Epithelial cell of esophagus (primary cell): Measurements from ENCODE around the gene ASNSD1.
"Not testable (repeated sequence)": the region's sequence is repeated elsewhere in the genome, so short reads cannot be mapped to it uniquely, and the experiment has no call there.

Source experiments
- DNase-seq: peaks from one replicate; pipeline ENCODE4 v3.0.0; 2010; ENCODE audit warnings: low read depth
- H3K4me3 ChIP-seq: 2 replicates; pipeline ENCODE4 v1.5.1; 2011; ENCODE audit warnings: mild to moderate bottlenecking, low read length, control low read depth
- CTCF ChIP-seq: IDR thresholded peaks from 2 replicates; pipeline ENCODE4 v1.5.1; 2011; ENCODE audit warnings: low read depth, mild to moderate bottlenecking, low read length, control low read depth, inconsistent platforms; ENCODE audit not compliant: insufficient read depth; ENCODE audit errors: missing control alignments

The ASNSD1 gene

GRCh38 chr2:189646521-189646920 is 14.7 kb upstream of the ASNSD1 start:
- H3K4me3 ChIP-seq: no peak overlapping the region
- no peak for DNase-seq
- no peak for TF ChIP-seq CTCF

- TF ChIP-seq CTCF: no peak
- DNase-seq: peak; percentile 27
- no peak overlapping the region for H3K4me3 ChIP-seq
These were observed 12.3 kb upstream of the ASNSD1 start for GRCh38 chr2:189648846-189649509.

- no peak overlapping the region for H3K4me3 ChIP-seq
- TF ChIP-seq CTCF: no peak
- no peak for DNase-seq
These were observed 10.0 kb upstream of the ASNSD1 start for GRCh38 chr2:189651284-189651683.

GRCh38 chr2:189653464-189653863 is 7.8 kb upstream of the ASNSD1 start:
- not testable (repeated sequence) for H3K4me3 ChIP-seq

GRCh38 chr2:189654641-189655040 is 6.6 kb upstream of the ASNSD1 start:
- TF ChIP-seq CTCF: no peak
- no peak for DNase-seq
- no peak overlapping the region for H3K4me3 ChIP-seq

More at GRCh38 chr2:189653464-189653863, 7.8 kb upstream of the ASNSD1 start:
- not testable (repeated sequence) for DNase-seq

- TF ChIP-seq CTCF: no peak
- no peak overlapping the region for H3K4me3 ChIP-seq
- DNase-seq: no peak
These were observed 3.4 kb upstream of the ASNSD1 start for GRCh38 chr2:189657867-189658266.

GRCh38 chr2:189658306-189659212 is 2.7 kb upstream of the ASNSD1 start:
- TF ChIP-seq CTCF: no peak
- no peak overlapping the region for H3K4me3 ChIP-seq
- no peak for DNase-seq
